ENCODE measurements around the gene LRRC38. TPM values are rescaled to one million over a fixed set of nuclear protein-coding genes. Genes with fewer than 3 reads are reported as not detected.

LRRC38 gene
- total RNA-seq, 1 experiment from 2014 or later, result not detected

DNA sequence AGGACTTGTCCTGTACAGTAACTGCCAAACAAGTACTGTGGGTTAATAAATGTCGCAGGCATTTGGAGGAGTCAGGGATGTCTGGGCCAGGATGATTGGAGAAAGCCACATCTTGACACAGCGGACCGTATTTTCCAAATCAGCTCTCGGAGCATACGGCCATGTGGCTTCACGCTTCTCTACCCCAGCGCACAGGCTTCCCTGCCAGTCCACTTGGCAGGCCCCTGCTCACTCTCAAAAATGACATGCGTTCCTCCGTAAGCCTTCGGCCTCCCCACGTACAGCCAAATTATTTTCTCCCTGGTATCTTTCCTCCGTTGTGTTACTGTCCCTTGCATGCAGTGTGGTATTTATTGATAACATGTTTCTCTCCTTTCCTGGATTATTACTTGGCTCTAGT, 7.2 kb upstream of the LRRC38 start:
- no TSS peak for BruUV-seq (replicated peaks)
- DNase-seq (ENCODE audit: unreplicated experiment), result no peak
- Mint-ChIP-seq H3K36me3 (ENCODE audit: insufficient read depth, unreplicated experiment) (no peaks in the 10 kb centered on the region), H3K9me3 (ENCODE audit: unreplicated experiment) (peaks cover 9% of the 10 kb centered on the region), H3K27ac (ENCODE audit: low read depth, unreplicated experiment) (no peak overlapping the region), H3K27me3 (ENCODE audit: insufficient read depth, unreplicated experiment) (peaks cover 28% of the 10 kb centered on the region), H3K4me1 (ENCODE audit: insufficient read depth, unreplicated experiment) (no peaks in the 10 kb centered on the region), H3K4me3 (ENCODE audit: unreplicated experiment) (no peak overlapping the region)
- POLR2A ChIA-PET, result no interaction called here
- intact Hi-C loops (cut with micrococcal nuclease), result no loop called here
- CTCF ChIA-PET, result no interaction called here
- no peak for TF ChIP-seq CTCF (IDR thresholded peaks at IDR 0.05; ENCODE audit: unreplicated experiment)

- Mint-ChIP-seq H3K4me1 (ENCODE audit: insufficient read depth, unreplicated experiment) (no peaks in the 10 kb centered on the region), H3K4me3 (ENCODE audit: unreplicated experiment) (no peak overlapping the region), H3K36me3 (ENCODE audit: insufficient read depth, unreplicated experiment) (no peaks in the 10 kb centered on the region), H3K9me3 (ENCODE audit: unreplicated experiment) (peaks cover 9% of the 10 kb centered on the region), H3K27ac (ENCODE audit: low read depth, unreplicated experiment) (no peak overlapping the region), H3K27me3 (ENCODE audit: insufficient read depth, unreplicated experiment) (peaks cover 28% of the 10 kb centered on the region)
- intact Hi-C loops (cut with micrococcal nuclease), result no loop called here
- TF ChIP-seq CTCF (IDR thresholded peaks at IDR 0.05; ENCODE audit: unreplicated experiment), result no peak
- DNase-seq (ENCODE audit: unreplicated experiment), result no peak
- CTCF ChIA-PET, result interaction anchor here (0.6 kb wide), 2 partner anchors 23 to 958 kb away, joined by 3 to 5 read pairs; no protein-coding TSS in a partner anchor
- no TSS peak for BruUV-seq (replicated peaks)
- POLR2A ChIA-PET, result no interaction called here
These were observed 3.5 kb upstream of the LRRC38 start for GRCh38 chr1:13517193-13517812.

DNA sequence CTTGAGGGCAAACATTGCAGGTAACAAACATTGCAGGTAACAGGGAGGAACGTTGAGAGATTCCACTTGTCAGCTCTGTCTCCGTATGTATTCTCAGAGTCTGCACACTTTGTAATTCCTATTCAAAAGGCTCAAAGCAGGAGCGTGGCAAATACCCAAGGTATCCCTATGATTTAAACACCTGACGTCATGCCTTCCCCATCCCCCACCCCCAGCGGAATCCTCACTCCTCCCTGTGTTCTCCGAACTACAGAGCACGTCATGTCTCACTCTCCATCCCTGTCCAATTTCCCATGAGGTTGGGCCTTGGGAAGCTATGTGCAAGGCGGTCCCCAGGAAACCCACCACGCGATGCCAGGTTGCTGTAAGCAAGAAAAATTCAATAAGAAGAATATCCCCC, 2.8 kb upstream of the LRRC38 start:
- no peak overlapping the region for H3K27ac Mint-ChIP-seq (ENCODE audit: low read depth, unreplicated experiment)
- ChIA-PET CTCF (no interaction called here), POLR2A (no interaction called here)
- no peak for DNase-seq (ENCODE audit: unreplicated experiment)
- H3K27me3 Mint-ChIP-seq (ENCODE audit: insufficient read depth, unreplicated experiment), result peaks cover 28% of the 10 kb centered on the region
- TF ChIP-seq CTCF (IDR thresholded peaks at IDR 0.05; ENCODE audit: unreplicated experiment), result no peak
- H3K4me3 Mint-ChIP-seq (ENCODE audit: unreplicated experiment), result no peak overlapping the region
- no peaks in the 10 kb centered on the region for H3K36me3 Mint-ChIP-seq (ENCODE audit: insufficient read depth, unreplicated experiment)
- no TSS peak for BruUV-seq (replicated peaks)
- no peaks in the 10 kb centered on the region for H3K4me1 Mint-ChIP-seq (ENCODE audit: insufficient read depth, unreplicated experiment)
- intact Hi-C loops (cut with micrococcal nuclease), result no loop called here
- peaks cover 9% of the 10 kb centered on the region for H3K9me3 Mint-ChIP-seq (ENCODE audit: unreplicated experiment)

- no TSS peak for BruUV-seq (replicated peaks)
- CTCF ChIA-PET, result no interaction called here
- no peaks in the 10 kb centered on the region for H3K36me3 Mint-ChIP-seq (ENCODE audit: insufficient read depth, unreplicated experiment)
- intact Hi-C loops (cut with micrococcal nuclease), result no loop called here
- POLR2A ChIA-PET, result no interaction called here
- TF ChIP-seq CTCF (IDR thresholded peaks at IDR 0.05; ENCODE audit: unreplicated experiment), result no peak
- H3K9me3 Mint-ChIP-seq (ENCODE audit: unreplicated experiment), result peaks cover 9% of the 10 kb centered on the region
- no peak for DNase-seq (ENCODE audit: unreplicated experiment)
- no peak overlapping the region for H3K27ac Mint-ChIP-seq (ENCODE audit: low read depth, unreplicated experiment)
- peaks cover 21% of the 10 kb centered on the region for H3K27me3 Mint-ChIP-seq (ENCODE audit: insufficient read depth, unreplicated experiment)
- no peak overlapping the region for H3K4me3 Mint-ChIP-seq (ENCODE audit: unreplicated experiment)
- H3K4me1 Mint-ChIP-seq (ENCODE audit: insufficient read depth, unreplicated experiment), result no peaks in the 10 kb centered on the region
These were observed 1.0 kb upstream of the LRRC38 start for GRCh38 chr1:13514821-13515220.
